Measurements from ENCODE around the gene NELL1. TPM values are rescaled to one million over a fixed set of nuclear protein-coding genes. Genes with fewer than 3 reads are reported as not detected.

NELL1 gene
- polyA plus RNA-seq, 5 donors: 0.28 to 2.5 (median 0.54) TPM

GRCh38 chr11:21343204-21343603, 673.8 kb downstream of the NELL1 start:
- no peak for DNase-seq

- DNase-seq: no peak
These were observed 677.0 kb downstream of the NELL1 start for GRCh38 chr11:21346361-21346760.

- no peak for DNase-seq
These were observed 681.2 kb downstream of the NELL1 start for GRCh38 chr11:21350613-21351012.

GRCh38 chr11:21353425-21353824, 684.0 kb downstream of the NELL1 start:
- no peak for DNase-seq

- no peak for DNase-seq
These were observed 695.7 kb downstream of the NELL1 start for GRCh38 chr11:21364866-21365624.

GRCh38 chr11:21369947-21370346, 700.6 kb downstream of the NELL1 start:
- DNase-seq: no peak

GRCh38 chr11:21371044-21371443, 701.7 kb downstream of the NELL1 start:
- no peak for DNase-seq

GRCh38 chr11:21372672-21373071, 703.3 kb downstream of the NELL1 start:
- no peak for DNase-seq

GRCh38 chr11:21374376-21374775, 705.0 kb downstream of the NELL1 start:
- no peak for DNase-seq

- DNase-seq: no peak
These were observed 716.5 kb downstream of the NELL1 start for GRCh38 chr11:21385669-21386440.

- no peak for DNase-seq
These were observed 721.0 kb downstream of the NELL1 start for GRCh38 chr11:21390430-21390829.

- DNase-seq: no peak
These were observed 727.1 kb downstream of the NELL1 start for GRCh38 chr11:21396342-21397008.

GRCh38 chr11:21398195-21398594, 728.8 kb downstream of the NELL1 start:
- DNase-seq: no peak

- DNase-seq: no peak
These were observed 732.1 kb downstream of the NELL1 start for GRCh38 chr11:21401496-21401895.

- no peak for DNase-seq
These were observed 732.9 kb downstream of the NELL1 start for GRCh38 chr11:21402274-21402673.

- DNase-seq: no peak
These were observed 733.7 kb downstream of the NELL1 start for GRCh38 chr11:21403069-21403468.

- DNase-seq: no peak
These were observed 736.0 kb downstream of the NELL1 start for GRCh38 chr11:21405422-21405821.

GRCh38 chr11:21410513-21410912, 741.1 kb downstream of the NELL1 start:
- no peak for DNase-seq

- DNase-seq: no peak
These were observed 741.7 kb downstream of the NELL1 start for GRCh38 chr11:21411104-21411503.

- no peak for DNase-seq
These were observed 742.2 kb downstream of the NELL1 start for GRCh38 chr11:21411597-21411996.

- DNase-seq: no peak
These were observed 743.4 kb downstream of the NELL1 start for GRCh38 chr11:21412652-21413383.

GRCh38 chr11:21414953-21415352, 745.6 kb downstream of the NELL1 start:
- DNase-seq: no peak
